DMS53 treated with DMSO at 0.1 percent for 48 hours (cell line): ENCODE measurements around the gene VIPR2.
"Not testable (repeated sequence)": the region's sequence is repeated elsewhere in the genome, so short reads cannot be mapped to it uniquely, and the experiment has no call there.

ENCODE experiments used
- DNase-seq: peaks from one replicate; lab custom pipeline; 2025; ENCODE audit not compliant: unreplicated experiment; lab: John Stamatoyannopoulos, UW

VIPR2 gene

DNA sequence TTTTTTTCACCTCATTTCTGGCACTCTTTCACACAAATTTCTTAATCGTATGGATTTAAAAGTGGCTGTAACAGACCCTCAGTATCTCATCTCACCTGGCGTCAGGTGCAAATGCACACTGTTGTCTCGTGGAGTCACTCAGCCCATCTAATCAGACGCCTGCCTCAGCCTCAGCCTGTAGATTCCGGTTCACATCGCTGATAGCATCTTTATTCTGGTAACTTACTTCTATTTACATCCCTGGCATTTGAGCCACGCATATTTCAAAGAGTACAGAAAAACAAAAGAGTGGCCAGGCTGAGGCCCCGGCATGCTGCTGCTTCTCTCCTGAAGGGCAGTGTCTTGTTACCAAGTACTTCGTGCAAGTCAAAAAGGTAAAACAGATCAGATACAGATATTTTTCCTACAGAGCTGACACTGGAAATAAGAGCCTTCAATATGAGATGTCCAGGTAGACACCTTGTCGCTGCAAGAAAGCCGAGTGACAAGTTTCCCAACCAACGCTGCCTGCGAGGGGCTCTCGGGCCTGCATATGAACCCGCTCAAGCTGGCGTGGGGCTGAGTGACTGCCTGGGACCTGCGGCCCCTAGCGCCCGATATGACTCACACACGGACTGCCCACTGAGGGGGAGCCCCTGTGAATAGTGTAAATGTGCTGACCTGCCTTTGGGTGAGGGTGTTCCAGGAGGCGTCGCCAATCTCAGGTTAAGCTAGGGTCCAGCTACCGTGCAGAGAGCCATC lies 4.3 kb downstream of the VIPR2 start:
- no peak for DNase-seq

DNA sequence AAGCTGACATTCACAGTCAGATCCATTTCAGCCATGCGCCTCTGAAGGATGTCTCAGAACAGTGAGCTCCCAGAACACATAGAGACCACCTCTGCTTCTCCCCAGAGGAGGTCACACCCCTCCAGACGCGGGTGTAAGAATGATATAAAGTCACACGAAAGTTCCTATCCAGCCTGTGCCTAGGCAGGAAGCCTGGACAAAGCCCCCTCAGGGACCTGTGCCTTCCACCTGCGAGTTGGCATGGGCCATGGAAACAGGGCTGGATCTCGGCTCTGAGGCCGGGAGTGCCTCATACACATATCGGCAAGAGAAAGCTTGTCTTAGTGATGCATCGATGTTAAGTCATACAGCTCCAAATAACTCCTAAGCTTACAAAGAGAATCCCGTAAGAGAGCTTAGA lies 5.0 kb downstream of the VIPR2 start:
- no peak for DNase-seq

DNA sequence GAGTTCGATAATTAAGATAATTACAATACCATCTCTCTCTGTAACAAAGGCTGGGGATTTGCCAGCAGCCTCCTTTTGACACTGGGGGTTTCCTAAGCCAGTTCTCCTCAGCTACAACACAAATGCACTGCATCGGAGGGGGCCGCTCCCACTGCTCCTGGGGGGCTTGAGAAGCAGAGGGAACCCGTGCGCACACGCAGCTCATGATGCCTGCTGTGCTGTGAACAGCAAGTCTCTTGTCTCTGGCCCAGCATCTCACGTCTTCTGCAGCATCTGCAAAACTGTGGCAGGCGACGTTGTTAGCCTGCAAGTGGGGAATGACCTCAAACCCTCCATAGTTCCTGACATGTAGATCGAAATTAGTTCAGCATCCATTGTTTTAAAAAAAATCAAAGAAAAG lies 5.5 kb downstream of the VIPR2 start:
- no peak for DNase-seq

DNA sequence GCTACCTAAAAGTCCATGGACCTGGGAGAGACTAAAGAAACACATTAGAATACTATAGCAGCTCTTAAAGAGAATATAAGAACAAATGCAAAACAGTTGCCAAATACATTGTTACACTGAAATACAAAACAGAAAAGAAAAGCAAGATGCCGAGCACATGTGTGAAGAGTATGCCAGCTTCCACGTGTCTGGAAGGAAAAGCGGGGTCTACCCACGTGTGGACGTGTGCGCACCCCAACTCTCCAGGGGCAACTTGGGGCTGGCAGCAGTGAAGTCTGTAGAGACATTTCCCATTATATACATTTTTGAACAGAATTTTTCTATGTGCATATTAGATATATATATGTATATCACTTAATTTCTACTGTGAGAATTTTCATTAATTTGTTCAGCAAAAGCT lies 6.2 kb downstream of the VIPR2 start:
- DNase-seq: no peak

DNA sequence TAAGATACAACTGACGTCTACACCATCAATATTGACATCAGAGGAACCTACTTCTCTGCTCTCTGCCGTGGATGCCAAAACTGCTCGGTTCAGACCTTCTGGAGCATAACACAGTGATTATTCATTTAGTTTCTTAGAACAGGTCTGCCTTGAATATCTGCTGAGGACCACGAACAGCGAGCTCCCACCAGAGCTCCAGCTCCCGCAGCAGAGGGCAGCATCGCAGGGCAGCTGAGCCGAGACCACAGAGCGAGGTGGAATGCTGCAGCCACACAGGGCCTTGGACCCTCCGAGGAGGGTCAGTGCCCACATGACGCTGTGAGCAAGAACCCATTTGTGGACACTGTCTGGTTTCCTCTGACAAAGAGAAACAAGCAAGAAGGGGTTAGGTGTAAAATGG lies 6.8 kb downstream of the VIPR2 start:
- no peak for DNase-seq

DNA sequence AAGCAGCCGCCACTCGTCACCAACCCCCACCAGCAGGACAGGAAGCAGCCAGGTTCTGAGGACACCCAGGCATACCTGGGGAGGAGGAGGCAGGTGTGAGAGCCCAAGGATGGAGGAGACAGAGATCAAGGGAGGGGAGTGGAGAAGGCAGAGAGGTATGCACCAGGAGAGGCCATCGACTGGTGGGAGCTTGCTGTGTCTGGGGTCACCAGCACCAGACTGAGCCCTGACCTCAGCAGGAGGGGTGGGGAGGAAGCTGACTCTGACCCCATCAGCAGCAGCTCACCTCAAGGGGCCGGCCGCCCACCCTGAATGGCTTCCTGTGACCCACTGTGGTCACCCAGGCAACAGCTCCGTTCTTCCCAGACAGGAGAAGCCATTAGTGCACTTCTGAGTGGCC lies 7.8 kb downstream of the VIPR2 start:
- no peak for DNase-seq

DNA sequence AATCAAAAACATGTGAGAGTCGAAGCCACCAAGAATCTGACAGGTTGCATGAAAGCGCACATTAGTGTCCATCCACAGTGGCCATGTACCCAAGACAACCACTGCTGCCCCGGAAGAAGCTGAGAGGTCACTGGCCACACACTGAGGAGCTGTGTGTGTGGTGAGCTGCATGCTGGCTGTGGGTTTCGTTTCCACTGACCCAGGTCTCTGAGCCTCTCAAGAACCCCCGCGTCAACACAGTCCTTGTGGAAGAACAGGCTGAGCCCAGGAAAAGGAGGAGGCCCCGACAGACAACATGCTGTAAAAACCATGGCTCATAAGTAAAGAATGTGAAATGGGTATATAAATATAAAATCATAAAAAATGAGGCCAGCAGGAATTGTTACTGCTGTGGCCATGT lies 8.2 kb downstream of the VIPR2 start:
- no peak for DNase-seq

DNA sequence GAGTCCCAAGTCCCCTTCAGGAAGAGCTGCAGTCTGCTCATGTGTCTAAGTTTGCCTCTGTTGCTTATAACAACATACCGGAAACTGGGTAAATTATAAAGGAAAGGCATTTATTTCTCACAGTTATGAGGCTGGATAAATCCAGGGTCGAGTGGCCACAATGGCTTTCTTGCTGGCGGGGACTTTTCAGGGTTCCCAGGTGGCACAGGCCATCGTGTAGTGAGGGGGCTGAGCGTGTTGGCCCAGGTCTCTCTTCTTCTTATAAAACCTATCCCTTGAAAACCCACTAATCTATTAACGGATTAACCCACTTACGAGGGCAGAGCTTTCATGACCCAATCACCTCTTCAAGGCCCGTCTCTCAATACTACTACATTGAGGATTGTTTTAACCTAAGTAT lies 8.7 kb downstream of the VIPR2 start:
- no peak for DNase-seq

DNA sequence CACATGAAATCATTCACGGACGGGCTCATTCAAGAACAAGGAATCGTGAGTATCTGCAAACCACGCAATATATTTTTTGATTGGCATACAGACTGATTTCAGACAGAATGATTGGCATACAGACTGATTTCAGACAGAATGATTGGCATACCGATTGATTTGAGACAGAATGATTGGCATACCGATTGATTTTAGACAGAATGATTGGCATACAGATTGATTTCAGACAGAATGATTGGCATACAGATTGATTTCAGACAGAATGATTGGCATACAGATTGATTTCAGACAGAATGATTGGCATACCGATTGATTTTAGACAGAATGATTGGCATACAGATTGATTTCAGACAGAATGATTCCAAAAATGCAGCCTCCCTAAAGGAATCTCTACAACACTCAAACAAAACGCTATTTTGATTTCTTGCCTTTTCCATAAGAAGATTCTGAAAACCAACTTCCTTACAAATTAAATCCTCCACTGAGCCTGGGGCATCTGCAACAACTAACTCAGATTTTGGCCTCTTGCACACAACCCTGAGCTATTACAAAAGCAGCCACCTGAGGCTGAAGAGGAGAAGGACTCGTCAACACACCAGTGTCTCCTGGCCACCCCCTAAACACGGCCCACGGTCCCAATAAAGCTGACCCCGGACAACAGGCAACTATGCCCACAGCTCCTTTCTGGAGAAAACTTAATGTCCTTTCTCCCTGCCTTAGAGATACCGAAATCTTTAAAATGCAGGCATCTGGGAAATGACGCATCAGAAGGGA lies 11.8 kb downstream of the VIPR2 start:
- not testable (repeated sequence) for DNase-seq

DNA sequence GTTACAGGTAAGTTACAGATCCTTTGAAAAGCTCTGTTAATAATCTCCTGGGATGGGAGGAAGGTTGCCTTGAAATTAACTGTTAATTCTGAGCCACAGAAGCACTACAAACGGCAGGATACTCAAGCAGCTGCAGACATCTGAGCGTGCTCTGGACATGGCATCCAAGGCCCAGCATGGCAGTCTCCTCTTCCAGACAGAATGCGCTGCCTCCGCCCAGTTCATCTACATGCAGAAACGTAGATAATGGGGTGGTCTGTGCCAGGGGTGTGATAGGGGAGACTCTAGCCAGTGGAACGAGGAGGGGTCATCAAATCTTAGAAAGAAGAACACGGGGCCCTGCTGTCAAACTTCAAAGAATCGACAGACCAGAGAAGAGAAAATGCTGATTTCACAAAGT lies 13.8 kb downstream of the VIPR2 start:
- DNase-seq: no peak

DNA sequence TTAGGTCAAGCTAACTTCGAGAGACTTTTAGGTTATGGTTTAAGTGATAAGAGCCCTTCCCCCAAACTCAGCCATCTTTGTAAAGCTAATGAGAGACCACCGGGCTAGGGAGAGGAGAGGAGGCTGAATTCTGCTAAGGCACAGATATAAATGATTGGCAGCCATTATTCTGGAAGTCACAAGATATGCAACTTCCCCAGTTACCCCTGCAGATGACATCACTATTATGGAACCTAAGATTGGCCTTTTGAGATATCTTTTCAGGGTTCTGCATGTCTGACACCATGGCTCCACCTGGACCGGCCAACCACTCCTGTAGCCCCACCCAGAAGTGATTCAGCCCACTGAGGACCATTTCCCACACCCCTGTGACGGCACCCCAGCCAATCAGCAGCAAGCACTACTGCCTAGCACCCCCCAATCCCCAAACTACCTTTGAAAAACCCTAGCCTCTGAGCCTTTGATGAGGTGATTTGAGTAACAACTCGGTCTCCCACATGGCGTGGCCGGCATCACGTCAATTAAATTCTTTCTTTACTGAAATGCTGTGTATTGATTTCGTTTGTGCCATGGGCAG lies 14.4 kb downstream of the VIPR2 start:
- DNase-seq: no peak

DNA sequence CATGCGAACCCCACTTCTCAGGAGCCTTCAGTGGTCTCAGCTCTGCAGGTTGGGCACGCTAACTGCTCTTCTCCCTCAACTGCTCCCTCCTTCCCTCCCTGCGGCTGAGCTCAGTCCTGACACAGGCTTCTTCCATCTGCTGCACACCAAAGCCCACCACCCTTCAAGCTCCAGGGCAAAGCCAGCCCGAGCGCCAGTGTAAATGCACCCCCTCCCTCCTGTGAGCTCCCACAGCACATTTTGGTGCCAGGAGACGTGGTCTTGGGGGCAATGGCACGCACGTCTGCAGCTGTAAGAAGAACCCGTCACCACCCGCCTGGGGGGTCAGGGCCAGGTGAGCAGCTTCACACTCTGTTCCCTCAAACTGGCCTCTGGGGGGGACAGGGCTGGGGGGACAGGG lies 15.9 kb downstream of the VIPR2 start:
- DNase-seq: no peak

DNA sequence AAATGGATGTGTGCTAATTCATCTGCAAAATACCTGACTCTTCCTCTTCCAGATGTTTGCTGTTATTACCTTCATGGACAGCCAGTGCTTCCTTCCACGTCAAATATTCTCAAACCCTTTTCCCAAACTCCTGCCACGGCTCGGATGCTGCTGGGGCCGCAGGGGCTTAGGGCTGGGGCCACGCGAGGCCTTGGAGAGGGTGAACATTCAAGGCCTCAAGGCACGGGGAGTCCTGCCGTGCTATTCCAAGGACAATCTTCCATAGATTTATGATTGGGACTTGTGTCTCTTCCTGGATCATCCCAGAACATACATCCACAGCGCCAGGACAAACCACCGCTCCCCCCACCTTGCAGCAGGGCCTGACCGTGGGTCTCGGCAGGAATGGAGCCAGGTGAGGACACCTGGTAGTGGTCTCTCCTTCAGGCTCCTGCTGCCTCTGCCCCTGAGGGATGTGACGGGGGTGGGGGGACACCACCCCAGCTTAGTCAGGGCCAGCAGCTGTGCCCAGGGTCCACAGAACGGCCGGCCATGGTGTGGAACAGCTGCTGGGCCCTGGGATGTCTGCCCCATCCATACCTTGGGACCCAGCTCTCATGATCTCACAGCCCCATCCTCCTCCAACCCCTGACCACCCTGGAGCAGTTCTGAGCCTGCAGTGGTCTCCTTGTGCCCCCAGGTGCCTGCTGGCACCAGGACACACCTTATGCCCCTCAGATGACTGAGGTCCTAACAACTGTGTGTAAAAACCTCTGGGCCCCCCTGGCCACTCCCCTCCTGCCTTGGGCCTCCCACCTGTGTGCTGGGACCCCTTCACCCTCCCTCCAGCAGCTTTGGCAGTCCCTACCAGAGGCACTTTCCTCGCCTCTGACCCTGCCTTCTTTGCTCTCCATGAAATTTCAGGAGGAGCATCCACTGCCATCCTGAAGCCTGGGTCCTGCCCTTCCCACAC lies 16.7 kb downstream of the VIPR2 start:
- DNase-seq: no peak

DNA sequence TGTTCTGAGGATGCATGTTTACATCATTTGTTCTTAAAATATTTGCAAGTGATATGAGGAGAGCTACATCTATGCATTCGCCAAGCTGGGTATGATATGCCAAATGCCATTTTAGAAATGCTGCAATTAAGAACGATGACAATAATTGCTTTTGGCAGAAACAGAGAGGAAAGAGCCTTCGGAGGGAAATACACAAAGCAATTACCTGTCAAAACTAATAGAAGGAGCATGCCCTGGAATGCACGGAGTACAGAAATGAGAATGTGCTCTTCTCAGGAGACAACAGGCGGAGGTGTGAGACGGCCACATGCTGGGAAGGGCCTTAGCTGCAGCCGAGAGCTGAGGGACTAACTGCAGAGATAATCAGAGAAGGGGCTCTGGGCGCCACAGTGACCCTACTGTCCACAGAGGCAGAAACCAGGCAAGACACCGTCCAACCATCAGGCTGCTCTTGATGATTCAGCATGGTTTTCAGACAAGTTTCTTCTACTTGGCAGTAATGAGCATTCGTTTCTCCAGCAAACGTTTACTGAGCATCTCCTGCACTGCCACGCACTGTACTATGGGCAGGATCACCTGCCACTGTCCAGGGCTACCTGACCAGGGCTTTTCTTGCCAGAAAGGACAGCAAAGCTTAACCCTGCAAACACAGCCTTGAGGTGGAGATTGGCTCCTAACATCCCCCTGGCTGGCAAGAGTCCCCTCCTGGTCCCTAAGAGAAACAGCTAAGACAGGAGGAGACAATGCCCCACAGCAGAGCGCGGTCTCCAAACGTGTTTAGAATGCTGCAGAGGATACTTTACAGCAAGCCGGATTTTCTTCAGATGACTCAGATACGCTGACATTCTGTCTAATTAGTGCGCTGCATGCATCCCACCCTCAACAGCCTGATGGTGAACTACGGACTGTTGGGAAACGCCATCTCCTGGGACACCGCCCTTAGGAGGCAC lies 18.1 kb downstream of the VIPR2 start:
- no peak for DNase-seq

DNA sequence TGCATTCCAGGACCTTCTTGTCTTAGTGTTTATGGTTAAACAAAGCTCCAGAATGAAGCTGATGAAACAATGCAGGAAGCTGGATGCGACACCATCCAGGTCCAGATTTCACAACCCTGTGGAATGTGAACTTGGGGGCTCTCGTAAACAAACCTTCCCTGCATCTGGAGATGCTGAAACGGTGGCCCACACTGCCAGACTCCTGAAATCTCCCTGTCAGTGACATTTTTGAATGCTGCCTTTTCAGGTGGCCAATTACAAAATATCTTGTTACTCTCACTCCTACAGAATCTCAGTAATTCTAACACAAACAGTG lies 18.8 kb downstream of the VIPR2 start:
- DNase-seq: no peak

DNA sequence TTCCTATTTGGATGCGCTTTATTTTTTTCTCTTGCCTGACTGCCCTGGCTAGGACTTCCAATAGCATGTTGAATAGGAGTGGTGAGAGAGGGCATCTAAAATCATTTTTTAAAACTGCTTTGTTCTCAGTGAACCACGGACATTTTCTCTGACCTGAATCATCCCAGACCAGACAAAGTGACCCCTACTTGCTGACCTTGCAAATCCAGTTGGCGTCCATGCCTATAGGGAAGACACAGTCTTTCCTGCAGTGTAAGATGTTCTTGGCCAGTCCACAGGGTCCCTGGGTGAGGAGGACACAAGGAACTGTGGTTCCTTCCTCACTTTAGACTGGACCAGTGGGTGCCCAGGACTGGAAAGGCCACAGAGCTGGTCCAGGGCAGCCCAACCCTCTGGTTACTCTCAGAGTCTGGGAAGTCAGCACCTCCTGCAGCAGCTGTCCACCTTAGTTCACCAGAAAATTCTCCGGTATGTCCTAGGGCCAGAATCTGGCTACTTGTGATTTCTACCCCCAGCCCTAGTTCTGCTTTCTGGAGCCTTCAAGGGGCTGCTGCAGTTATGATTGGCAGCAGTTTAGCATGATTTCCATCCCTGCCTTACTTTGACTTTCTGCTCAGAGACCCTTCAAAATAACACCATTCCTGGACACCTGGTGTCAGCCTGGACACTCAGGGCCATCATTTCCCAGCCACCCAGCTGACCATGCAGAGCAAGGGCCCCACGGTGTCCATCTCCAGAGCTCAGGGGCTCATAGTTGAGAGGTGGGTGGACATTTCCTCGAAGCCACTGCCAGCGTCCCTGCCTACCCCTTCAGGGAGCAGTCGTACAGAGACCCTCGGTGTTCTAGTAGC lies 19.3 kb downstream of the VIPR2 start:
- no peak for DNase-seq

DNA sequence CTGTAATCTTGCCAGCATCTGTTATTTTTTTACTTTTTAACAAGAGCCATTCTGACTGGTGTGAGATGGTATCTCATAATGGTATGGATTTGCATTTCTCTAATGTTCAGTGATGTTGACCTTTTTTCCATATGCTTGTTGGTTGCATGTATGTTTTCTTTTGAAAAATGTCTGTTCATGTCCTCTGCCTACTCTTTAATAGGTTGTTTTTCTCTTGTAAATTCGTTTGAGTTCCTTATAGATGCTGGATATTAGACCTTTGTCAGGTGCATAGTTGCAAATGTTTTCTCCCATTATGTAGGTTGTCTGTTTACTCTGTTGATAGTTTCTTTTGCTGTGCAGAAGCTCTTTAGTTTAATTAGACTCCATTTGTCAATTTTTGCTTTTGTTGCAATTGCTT lies 20.9 kb downstream of the VIPR2 start:
- DNase-seq: not testable (repeated sequence)

DNA sequence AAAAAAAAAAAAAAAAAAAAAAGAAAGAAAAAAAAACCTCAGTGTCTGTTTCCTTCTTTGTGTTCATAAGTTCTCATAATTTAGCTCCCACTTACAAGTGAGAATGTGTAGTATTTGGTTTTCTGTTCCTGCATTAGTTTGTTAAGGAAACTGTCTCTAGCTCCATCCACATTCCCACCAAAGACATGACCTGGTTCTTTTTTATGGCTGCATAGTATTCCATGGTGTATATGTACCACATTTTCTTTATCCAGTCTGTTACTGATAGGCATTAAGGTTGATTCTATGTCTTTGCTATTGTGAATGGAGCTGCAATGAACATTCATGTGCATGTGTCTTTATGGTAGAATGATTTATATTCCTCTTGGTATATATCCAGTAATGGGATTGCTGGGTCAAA lies 21.4 kb downstream of the VIPR2 start:
- not testable (repeated sequence) for DNase-seq

DNA sequence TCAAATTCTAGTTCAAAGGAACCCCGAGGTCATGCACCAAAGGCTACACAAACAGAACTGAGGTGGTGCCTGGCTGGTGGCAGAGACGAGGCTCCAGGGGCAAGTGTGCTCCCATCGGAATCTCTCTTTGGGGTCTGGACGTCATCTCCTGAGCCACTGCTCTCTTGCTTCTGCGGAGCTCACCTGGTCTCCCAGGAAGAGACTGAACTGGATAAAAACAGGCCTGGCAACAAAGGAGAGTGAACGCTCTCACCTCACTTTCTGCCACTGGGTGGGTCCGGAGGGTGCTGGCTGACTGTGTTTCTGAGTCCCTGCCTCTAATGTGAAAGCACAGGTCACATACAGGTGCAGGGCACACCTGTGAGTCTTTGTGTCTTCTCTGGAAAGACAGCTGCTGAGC lies 22.4 kb downstream of the VIPR2 start:
- DNase-seq: no peak
